GM13977 (cell line): Measurements from ENCODE around the gene ATP11A.

Experiments
- DNase-seq: peaks from one replicate; pipeline ENCODE4 v3.0.0; 2012; ENCODE audit warnings: low spot score
- CTCF ChIP-seq: IDR thresholded peaks from 2 replicates; pipeline ENCODE4 v1.5.1; 2012; ENCODE audit warnings: mild to moderate bottlenecking, control low read depth; ENCODE audit not compliant: insufficient read depth; ENCODE audit errors: extremely low read depth, missing control alignments
- in situ Hi-C: fragments of 300-500 bp; cut with MboI; formaldehyde crosslinking; loops from one replicate; pipeline ENCODE4 v1.12.0; 2022; ENCODE audit warnings: low sequenced_read_pairs, low pct_unique_long_range_greater_than_20kb, mixed read lengths, inconsistent platforms; ENCODE audit not compliant: unreplicated experiment

ATP11A gene

DNA sequence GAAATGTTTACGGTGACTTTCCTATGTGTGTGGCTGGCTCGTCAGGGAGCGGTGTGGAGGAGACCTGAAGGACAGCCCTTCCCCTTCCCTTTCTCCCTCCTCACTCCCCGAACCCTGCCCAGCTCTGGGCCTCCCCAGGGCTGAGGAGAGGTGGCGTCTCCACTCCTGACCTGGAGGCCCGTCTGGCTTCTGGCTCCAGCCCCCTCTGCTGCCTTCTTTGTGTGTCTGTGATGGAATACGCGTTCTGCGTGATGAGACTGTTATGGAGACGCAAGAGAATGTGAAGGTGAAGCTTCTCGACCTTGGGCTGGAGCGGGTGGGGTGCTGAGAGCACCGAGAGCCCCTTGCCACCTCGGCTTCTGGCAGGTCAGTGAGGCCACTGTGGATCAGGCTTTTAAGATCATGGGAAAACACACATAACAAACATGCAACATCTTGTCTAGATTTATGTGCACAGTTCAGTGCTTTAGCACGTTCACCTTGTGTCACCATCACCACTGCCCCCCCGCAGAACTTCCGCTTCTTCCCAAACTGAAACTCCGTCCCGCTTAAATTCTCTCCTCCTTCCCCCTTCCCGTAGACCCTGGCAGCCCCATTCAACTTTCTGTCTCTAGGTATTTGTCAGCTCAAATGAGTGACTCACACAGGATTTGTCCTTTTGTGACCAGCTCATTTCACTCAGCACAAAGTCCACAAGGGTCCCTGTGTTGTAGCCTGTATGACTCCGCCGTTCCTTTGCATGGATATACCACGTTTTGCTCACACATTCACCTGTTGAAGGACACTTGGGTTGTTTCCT, 24.7 kb downstream of the ATP11A start:
- no peak for TF ChIP-seq CTCF
- no peak for DNase-seq
- in situ Hi-C loops = no loop called here

GRCh38 chr13:112715210-112715609, 25.4 kb downstream of the ATP11A start:
- in situ Hi-C loops = no loop called here
- TF ChIP-seq CTCF = no peak

DNA sequence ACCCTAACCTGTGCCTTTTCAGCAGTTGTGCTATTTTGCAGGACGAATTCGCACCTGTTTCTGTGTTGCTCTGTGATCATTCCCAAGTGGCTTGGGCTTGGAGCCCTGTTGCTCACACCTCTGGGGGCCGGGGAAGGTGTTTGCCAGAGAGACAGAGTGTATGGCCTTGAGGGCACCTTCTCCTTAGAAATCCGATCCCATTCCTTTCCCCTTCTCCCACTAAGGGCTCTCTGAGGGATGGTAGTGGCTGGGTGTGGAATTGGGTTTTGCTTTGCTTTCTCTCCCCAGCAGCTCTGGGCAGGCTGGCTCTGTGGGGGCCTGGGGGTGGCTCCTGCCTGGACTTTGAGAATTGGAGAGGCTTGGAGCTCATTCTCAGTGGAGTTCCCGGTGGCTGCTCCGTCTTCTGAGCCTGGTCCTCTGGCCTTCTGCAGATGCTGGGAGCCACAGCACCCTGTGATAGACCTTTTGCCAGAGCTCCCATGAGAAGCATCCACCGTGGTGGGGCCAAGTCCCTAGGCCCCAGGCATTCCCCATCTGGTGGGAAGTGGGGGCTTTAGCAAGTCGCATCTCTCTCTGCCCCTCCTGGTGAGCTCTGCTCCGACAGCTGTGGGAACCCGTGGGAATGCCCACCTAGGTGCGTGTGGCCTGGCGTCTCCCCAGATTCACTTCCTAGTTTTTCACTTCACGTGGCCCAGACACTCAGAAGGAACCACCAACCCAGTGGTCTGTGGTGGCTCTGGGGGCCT, 26.1 kb downstream of the ATP11A start:
- in situ Hi-C loops = no loop called here
- DNase-seq = no peak
- no peak for TF ChIP-seq CTCF

More at GRCh38 chr13:112715210-112715609, 25.4 kb downstream of the ATP11A start:
- no peak for DNase-seq

- no peak for DNase-seq
- TF ChIP-seq CTCF = no peak
- in situ Hi-C loops = no loop called here
These were observed 26.6 kb downstream of the ATP11A start for GRCh38 chr13:112716461-112716820.

GRCh38 chr13:112716841-112717520, 27.1 kb downstream of the ATP11A start:
- DNase-seq = no peak
- TF ChIP-seq CTCF = no peak
- in situ Hi-C loops = no loop called here

- no peak for DNase-seq
- in situ Hi-C loops = no loop called here
- no peak for TF ChIP-seq CTCF
These were observed 28.5 kb downstream of the ATP11A start for GRCh38 chr13:112718318-112718717.
